CD4-positive, alpha-beta T cell treated with Interleukin-4 for 4 hours (primary cell): Measurements from ENCODE around the gene VSTM4.

Source experiments
- DNase-seq: peaks from one replicate; pipeline ENCODE4 v3.0.0-alpha.2; 2020

The VSTM4 gene

GRCh38 chr10:49001402-49001801 is 113.9 kb downstream of the VSTM4 start:
- DNase-seq: no peak

GRCh38 chr10:49000437-49001398 is 114.6 kb downstream of the VSTM4 start:
- no peak for DNase-seq

- DNase-seq: no peak
Observed at GRCh38 chr10:48999346-48999745, 116.0 kb downstream of the VSTM4 start.

- DNase-seq: no peak
Observed at GRCh38 chr10:48996329-48996728, 119.0 kb downstream of the VSTM4 start.

GRCh38 chr10:48993627-48994026 is 121.7 kb downstream of the VSTM4 start:
- no peak for DNase-seq

GRCh38 chr10:48990226-48990625 is 125.1 kb downstream of the VSTM4 start:
- no peak for DNase-seq

- no peak for DNase-seq
Observed at GRCh38 chr10:48985621-48986158, 129.6 kb downstream of the VSTM4 start.

GRCh38 chr10:48983648-48984351 is 131.5 kb downstream of the VSTM4 start:
- DNase-seq: no peak

GRCh38 chr10:48982584-48982983 is 132.7 kb downstream of the VSTM4 start:
- DNase-seq: no peak

GRCh38 chr10:48981310-48981907 is 133.9 kb downstream of the VSTM4 start:
- DNase-seq: peak; percentile 17

GRCh38 chr10:48978318-48978717 is 137.0 kb downstream of the VSTM4 start:
- no peak for DNase-seq

- no peak for DNase-seq
Observed at GRCh38 chr10:48976196-48976595, 139.1 kb downstream of the VSTM4 start.

GRCh38 chr10:48974510-48975156 is 140.7 kb downstream of the VSTM4 start:
- DNase-seq: no peak

- DNase-seq: no peak
Observed at GRCh38 chr10:48973065-48973464, 142.3 kb downstream of the VSTM4 start.

GRCh38 chr10:48970654-48971053 is 144.7 kb downstream of the VSTM4 start:
- no peak for DNase-seq

- no peak for DNase-seq
Observed at GRCh38 chr10:48970046-48970445, 145.3 kb downstream of the VSTM4 start.

- no peak for DNase-seq
Observed at GRCh38 chr10:48968036-48968435, 147.3 kb downstream of the VSTM4 start.

GRCh38 chr10:48965460-48965859 is 149.9 kb downstream of the VSTM4 start:
- DNase-seq: no peak
